Dermis microvascular lymphatic vessel endothelial cell (primary cell): Measurements from ENCODE around the gene PRR12. TPM values are rescaled to one million over a fixed set of nuclear protein-coding genes. Genes with fewer than 3 reads are reported as not detected.

Experiments used
- DNase-seq, 2 donors: peaks; one replicate each; pipeline versions ENCODE4 v3.0.0 to v3.0.0-alpha.2; 2010; ENCODE audit warnings: low read depth in 2 of 2
- total RNA-seq: library from RNA; depleted of rRNA; stranded (reverse); fragments of >200 nt; gene quantifications from 2 replicates; pipeline ENCODE4 v1.2.1, GENCODE V29; 2014

PRR12 gene, protein sequence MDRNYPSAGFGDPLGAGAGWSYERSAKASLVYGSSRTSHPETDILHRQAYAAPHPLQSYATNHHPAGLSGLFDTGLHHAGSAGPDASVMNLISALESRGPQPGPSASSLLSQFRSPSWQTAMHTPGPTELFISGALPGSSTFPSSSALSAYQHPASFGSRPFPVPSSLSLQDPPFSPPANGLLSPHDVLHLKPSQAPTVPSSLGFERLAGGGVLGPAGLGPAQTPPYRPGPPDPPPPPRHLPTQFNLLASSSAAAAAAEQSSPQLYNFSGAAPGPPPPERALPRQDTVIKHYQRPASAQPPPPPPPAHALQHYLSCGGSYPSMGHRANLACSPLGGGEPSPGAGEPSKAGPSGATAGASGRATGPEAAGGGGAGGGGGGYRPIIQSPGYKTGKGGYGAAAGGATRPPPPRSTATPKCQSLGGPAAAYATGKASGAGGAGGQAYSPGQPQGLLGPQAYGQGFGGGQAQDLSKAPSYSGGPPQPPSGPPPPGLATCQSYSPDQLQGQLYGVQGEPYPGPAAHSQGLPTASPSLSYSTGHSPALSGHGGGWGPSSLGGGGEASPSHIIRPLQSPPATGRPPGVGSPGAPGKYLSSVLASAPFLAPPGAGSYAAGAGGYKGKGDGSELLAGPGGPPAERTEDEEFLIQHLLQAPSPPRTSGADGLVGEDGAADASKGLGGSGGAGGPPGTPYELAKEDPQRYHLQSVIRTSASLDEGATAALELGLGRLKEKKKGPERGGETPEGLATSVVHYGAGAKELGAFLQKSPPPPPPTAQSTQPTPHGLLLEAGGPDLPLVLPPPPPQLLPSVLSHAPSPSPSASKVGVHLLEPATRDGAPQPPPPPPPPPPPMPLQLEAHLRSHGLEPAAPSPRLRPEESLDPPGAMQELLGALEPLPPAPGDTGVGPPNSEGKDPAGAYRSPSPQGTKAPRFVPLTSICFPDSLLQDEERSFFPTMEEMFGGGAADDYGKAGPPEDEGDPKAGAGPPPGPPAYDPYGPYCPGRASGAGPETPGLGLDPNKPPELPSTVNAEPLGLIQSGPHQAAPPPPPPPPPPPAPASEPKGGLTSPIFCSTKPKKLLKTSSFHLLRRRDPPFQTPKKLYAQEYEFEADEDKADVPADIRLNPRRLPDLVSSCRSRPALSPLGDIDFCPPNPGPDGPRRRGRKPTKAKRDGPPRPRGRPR (N-terminal part only)
- 1.0 and 2.9 TPM in 2 replicates for total RNA-seq

DNA sequence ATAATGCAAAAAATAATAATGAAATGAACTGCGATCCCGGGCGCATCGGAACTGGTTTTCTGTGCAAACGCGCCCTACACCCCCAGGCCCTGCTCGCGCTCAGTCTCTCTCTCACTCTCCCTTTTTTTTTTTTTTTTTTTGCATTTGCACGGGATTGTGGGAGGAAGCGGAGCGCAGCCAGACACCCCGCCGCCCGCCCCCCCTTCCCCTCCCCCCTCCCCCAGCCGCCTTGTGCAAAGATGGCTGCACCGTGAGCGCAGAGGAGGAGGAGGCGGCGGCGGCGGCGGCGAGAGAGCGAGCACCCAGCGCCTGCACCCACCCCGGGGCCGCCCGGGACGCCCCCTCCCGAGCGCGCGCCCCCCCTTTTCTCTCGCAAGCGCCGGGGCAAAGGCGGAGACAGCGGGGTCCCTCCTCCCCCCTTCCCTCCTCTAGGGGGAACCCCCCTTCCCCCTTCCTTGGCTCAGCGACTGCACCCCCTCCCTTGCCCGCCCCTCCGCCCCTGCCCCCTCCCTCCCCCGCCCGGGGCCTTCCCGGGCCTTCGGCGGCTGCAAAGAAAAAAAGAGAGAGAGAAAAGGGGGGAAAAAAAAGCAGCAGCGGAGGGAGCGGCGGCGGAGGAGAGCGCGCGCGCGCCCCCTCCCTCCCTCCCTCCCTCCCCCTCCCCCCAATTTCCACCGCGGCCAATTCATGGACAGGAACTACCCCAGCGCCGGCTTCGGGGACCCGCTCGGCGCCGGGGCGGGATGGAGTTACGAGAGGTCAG lies at the start of gene PRR12:
Gene PRR12, plus strand, starts transcription at position 212 of the 760 bp plus-strand sequence. Its CDS starts 473 bp downstream, at position 685.
- peak; percentile 50 to 72 for DNase-seq

DNA sequence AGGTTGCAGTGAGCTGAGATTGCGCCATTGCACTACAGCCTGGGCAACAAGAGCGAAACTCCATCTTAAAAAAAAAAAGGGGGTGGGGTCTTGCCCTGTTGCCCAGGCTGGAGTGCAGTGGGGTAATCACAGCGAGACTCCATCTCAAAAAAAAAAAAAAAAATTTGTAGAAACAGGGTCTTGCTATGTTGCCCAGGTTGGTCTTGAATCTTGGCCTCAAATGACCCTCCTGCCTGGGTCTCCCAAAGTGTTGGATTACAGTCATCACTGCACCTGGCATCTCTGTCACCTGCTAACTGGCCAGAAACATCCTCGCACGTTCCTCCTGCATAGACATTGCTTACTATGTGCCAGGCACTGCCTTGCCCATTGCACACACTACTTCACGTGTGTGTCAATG lies 49.1 kb upstream of the PRR12 start:
- no peak for DNase-seq

DNA sequence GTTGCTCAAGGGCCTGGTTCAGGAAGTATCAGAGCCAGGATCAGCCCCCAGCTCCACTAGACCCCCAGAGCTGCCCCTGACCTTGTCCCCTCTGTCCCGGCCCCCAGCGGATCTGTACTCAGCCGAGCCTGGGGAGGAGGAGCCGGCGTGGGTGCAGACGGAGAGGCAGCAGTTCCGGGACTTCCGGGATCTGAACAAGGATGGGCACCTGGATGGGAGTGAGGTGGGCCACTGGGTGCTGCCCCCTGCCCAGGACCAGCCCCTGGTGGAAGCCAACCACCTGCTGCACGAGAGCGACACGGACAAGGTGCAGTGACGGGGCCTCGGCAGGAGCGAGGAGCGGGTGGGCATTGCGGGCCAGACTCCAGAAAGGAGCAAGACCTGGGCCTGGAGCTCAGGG lies 48.5 kb upstream of the PRR12 start:
- no peak for DNase-seq

DNA sequence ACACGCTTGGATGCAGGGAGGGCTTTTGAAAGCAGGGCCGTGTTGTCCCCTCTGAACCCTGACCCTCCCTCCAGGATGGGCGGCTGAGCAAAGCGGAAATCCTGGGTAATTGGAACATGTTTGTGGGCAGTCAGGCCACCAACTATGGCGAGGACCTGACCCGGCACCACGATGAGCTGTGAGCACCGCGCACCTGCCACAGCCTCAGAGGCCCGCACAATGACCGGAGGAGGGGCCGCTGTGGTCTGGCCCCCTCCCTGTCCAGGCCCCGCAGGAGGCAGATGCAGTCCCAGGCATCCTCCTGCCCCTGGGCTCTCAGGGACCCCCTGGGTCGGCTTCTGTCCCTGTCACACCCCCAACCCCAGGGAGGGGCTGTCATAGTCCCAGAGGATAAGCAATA lies 48.0 kb upstream of the PRR12 start:
- DNase-seq, result no peak

DNA sequence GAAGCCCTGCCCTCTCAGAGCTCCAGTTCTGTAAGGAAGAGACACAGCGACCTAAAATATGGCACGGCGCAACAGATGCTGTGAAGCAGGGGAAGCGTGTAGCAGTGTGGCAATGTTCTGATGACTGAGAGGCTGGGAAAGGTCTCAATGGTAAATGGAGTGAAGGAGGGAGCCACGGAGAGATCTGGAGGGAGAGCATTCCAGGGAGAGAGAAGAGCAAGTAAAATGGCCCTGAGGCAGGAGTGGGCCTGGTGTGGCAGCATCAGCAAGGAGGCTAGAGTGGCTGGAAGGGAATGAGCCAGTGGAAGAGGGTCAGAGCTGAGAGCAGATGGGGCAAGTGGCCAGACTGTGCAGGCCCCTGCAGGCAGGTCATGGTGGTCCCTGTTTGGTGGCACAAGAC lies 46.8 kb upstream of the PRR12 start:
- no peak for DNase-seq

DNA sequence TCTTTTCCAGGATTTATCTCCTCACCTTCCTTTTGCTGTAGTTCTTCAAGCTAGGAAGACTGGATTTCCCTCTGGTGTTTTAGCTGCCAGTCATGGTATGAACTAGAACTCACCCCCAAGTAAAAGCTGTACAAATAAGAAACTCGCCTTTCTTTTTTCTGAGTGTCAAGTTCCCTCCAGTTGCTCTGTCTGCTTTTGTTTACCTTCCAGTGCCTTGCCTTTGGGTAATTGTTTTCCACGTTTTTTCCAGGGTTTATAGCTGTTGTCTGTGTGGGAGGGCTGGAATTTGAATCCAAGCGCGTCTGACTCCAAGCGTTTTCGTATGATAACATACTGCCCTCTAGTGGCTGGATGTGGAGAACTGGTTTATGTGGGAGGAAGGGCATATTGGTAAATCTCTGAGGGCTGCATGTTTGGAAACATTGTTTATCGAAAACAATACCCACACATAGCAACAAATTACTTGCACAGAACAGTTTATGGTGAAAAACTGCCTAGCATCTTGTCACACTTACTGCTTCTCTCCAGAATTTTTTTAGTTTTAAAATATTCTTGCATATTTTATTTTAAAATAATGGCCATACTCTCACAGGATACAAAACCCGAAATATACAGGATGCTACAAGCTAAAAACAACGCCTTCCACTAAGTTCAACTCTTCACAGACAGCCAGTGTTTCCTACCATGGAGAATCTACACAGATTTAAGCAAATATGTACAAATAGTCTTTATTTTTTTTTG lies 44.0 kb upstream of the PRR12 start:
- peak; percentile 83 to 87 for DNase-seq

DNA sequence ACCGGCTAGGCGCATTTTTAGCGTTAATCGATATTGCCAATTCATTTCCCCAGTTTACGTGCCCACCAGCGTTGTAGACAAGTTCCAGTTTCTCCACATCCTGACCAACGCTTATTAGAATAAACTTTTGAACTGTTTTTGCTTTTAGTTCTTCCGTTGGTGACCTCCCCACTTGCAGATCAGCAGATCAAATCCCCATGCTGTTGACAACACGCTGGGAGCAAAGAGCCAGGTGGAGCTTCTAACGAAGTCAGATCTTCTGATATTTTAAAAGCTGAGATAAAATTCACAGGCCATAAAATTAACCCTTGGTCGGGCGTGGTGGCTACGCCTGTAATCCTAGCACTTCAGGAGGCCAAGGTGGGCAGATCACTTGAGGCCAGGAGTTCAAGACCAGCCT lies 41.9 kb upstream of the PRR12 start:
- no peak for DNase-seq

DNA sequence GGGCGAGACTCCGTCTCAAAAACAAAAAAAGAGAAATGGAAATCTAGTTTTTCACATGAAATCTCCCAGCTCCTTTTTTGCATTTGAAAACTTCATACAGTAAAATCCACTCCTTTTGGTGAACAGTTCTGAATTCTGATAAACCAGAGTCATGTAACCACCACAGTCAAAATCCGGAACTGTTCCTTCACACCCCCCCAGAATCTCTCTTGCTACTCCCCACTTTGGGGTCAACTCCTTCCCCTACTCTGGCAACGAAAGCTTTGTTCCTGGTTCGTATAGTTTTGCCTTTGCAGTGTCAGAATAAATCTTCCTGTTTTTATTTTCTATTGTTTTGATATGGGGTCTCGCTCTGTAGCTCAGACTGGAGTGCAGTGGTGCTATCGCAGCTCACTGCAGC lies 39.5 kb upstream of the PRR12 start:
- DNase-seq, result no peak

DNA sequence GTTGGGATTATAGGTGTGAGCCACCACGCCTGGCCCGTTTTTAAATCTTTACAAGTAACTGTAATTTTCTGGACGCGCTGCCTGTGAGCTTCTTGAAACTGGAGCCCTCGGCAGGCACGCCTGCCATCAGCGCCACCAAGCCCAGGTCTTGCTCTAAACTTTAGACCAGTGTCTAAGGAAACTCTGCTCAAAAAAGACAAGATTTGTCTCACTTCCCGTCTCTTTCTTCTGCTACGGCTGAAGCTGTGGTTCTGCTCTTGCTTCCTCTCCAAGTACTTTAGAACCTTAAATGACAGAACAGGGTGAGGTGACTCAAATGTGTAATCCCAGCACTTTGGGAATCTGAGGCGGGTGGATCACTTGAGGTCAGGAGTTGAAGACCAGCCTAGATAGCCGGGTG lies 38.2 kb upstream of the PRR12 start:
- DNase-seq, result no peak

DNA sequence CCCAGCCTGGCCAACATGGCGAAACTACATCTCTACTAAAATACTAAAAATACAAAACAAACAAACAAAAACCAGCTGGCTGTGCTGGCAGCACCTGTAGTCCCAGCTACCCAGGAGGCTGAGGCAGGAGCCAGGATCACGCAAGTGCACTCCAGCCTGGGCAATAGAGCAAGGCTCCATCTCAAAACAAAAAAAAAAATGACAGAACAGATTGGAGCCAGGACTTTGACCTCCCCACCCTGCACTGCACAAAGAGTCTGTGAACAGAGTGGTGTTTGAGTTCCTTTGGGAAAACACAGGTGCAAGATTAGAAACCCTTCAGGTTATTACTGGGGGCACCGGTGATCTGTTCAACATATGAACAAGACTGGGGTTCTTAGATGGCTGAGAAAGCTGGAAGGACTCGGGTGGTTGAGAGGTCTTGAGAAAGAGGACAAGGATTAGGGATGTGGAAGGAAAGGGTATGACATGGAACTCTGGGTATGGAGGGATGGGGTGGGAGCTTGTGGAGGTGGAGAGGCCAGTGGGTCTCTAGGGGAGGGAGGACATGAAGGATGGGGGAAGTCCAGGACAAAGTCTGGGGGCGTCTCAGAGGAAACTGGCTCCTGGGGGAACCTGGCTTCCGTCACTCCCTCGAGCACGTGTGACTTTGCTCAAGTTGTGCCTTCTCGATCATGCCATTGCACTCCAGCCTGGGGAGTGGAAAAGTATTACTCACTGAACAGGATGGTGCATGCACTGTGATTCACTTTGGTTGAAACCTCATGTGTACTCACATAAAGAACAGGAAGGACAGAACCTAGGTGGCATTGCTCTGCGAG lies 37.3 kb upstream of the PRR12 start:
- peak; percentile 57 to 80 for DNase-seq

DNA sequence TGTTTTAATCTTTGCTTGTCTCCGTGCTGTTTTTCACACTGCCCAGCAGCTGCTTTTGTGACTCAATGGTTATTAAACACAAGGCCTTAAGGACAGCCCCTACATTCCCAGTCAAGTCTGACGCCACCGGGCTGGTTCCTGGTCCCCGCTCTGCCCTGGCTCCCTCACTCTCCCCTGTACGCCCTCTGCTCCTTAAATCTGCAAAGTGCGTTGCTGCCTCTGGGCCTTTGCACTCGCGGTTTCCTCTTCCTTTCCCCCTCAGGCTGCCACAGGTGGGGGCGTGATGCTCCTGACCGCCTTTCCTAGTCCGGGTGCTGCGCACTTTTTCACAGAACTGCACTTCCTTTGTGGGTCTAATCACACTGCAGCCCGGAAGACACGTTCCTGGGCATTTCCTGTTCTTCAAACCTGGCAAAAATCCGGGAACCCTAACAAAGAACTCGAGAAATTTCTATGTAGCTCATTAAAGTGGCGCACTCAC lies 36.2 kb upstream of the PRR12 start:
- peak; percentile 65 to 92 for DNase-seq

DNA sequence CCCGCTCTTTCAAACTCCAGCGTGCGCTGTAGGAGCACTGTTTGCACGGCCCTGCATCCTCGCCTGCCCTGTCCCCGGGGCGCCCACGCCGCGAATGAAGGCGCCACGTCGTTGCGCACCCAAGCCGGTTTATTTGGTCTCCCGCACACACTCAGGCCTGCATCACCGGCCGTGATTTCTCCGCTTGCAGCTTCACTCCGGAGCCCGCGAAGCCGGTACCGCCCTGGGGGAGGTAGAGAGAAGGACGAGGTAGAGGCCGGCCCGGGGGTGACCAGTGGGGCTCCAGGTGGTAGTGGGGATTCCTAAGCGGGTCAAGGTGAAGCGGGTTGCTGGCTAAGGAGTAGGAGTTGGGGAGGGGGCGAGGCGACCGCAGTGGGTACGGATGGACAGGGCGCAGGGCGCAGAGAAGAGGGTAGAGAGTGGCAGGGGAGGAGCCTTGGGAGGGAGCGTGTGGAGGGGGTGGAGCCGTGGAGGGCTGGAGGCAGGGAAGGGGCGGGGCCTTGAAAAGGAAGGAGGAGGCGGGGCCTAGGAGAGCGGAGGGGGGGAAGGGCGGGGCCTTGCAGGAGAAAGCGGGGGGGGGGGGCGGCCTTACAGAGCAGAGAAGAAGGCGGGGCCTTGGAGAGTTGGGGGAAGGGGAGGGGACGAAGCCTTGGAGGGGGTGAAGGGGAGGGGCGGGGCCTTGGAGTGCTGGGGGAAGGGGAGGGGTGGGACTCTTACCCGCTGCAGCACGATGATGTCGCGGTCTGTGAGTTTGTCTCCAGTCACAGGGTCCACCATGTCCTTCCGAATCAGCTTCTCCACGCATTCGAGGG lies 35.2 kb upstream of the PRR12 start:
- peak in 1 of 2 donors; percentile 26 for DNase-seq

DNA sequence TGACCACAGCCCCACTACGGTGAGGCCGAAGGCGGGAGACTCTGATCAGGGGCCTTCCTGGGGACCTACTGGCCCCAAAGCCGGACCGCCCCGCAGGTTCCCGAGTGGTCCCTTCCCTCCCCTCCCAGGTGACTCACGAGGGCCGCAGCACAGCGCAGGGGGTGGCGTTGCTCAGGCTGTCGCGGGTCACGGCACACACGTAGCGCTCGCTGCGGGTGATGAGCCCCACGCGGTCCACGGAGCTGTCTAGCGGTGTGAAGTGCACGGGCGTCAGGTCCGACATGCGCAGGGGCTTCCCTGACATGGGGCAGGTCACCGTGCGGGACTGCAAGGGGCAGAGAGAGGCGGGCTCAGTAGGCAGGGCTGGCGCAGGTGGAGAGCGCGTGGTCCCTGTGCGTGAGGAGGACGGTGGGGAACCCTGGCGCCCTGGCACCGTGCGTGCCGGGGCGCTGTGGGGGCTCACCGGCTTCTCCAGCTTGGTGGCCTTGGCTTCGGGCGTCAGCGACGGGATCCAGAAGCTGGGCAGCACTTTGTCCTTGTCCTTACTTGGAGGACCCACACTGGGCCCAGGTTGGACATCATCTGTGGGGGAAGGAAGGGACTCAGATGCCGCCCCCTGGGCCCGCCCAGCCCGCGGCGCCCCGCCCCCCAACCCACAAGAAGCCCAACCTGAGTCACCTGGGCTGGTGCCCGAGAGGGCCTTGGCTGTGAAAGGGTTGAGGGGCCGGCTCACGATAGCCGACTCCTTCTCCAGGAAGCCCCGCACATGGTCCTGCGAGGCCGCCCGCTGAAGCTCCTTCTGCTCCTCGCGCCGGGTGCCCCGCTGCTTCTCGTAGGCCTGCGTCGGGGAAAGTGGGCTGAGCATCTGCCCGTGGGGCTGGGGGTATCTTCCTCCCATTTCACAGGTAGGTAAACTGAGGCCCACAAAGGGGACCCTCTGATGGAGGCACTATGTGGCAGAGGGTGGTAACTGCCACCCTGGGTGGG lies 34.3 kb upstream of the PRR12 start:
- no peak for DNase-seq

DNA sequence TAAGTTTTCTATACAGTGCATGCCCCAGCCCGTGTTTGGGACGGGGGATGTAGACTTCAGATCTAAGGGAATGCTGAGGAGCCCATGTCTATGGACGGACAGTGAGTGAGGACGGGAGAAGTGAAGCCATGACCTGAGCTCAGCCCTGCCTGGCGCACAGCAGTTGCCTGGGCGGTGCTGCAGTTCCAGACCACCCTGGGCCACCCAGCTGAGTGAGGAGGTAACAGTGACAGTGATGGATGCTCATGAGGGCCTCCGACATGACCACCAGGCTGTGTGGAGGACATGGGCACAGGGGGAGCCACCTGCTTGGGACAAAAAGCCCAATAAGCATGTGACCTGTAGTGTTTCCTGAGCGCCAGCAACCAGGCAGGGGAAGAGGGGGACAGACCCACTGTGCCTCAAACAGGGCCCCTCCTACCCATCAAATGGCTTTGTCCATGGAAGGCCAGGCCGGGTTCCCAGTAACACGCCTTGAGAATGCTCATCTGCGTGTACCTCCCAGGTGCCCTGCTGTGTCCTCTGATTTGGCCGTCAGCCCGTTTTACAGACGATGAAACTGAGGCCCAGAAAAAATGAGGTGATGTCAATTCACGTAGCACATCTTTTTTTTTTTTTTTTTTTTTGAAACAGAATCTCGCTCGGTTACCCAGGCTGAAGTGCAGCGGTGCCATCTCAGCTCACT lies 33.2 kb upstream of the PRR12 start:
- no peak for DNase-seq

DNA sequence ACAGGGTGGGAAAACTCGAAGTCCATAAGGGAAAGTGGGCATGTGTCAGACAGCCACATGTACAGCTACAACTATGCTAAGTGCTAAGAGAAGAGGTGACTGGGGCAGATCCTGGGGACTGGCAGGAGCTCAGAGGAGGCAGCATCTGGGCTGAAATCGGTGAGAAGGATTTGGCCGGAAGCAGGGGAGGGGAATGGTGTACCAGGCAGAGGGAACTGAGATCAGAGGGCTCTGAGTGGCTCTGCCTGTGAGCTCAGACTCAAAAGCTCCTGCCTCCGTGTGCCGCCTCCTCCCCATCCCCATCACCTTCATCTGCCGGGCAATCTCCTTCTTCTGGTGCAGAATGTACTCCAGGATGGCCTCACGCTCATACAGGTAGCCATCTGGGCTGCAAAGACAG lies 32.4 kb upstream of the PRR12 start:
- no peak for DNase-seq

DNA sequence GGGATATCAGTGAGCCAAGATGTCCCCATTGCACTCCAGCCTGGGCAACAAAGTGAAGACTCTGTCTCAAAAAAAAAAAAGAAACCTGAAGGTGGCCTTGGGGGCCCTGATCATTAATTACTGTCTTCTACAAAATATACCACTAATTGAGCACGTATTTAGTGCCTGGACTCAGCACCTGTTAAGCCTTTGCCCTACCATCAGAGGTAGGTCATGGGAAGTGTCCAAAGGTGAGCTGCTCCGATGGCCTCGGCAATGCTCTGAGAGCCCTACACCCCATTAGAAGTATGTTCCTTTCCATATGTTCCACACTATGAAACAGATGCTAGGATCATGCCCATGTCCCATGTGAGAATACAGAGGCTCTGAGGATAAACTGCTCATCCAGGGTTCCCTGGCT lies 31.5 kb upstream of the PRR12 start:
- DNase-seq, result no peak

DNA sequence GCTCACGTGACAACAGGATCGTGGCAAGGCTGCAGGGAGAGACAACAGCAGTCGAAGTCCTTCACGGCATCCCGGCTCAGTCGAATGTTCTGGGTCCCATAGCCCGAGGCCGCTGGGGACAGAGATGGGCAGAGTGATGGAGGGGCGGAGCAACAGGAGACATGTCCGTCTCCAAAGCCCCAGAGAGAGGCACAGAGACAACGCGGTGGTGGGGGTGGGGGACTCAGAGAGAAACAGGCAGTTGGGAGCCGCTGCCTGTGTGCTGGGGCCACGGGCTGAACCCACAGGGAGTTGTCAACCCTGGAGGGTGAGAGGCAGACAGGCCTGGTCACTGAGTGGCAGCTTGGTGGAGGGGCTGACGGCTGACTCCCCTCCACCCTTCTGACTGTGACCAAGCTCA lies 31.1 kb upstream of the PRR12 start:
- no peak for DNase-seq
